Measurements from ENCODE around the gene ARSB.

- TF ChIP-seq EZH2phosphoT487 (IDR thresholded peaks at IDR 0.05; ENCODE audit: borderline replicate concordance, low read depth) (no peak), USF2 (IDR thresholded peaks at IDR 0.05; ENCODE audit: borderline replicate concordance, low read depth, low read length) (no peak)
These were observed 205.8 kb downstream of the ARSB start for GRCh38 chr5:78779262-78779661.

All from SK-N-SH (cell line).